GM12873 (cell line): ENCODE measurements around the gene TMEM132D.

Source experiments
- CTCF ChIP-seq: IDR thresholded peaks from 2 replicates; pipeline ENCODE4 v1.5.1; 2012; ENCODE audit warnings: low read depth, mild to moderate bottlenecking, moderate library complexity, low read length, control low read depth; ENCODE audit not compliant: insufficient read depth; ENCODE audit errors: missing control alignments

TMEM132D gene

DNA sequence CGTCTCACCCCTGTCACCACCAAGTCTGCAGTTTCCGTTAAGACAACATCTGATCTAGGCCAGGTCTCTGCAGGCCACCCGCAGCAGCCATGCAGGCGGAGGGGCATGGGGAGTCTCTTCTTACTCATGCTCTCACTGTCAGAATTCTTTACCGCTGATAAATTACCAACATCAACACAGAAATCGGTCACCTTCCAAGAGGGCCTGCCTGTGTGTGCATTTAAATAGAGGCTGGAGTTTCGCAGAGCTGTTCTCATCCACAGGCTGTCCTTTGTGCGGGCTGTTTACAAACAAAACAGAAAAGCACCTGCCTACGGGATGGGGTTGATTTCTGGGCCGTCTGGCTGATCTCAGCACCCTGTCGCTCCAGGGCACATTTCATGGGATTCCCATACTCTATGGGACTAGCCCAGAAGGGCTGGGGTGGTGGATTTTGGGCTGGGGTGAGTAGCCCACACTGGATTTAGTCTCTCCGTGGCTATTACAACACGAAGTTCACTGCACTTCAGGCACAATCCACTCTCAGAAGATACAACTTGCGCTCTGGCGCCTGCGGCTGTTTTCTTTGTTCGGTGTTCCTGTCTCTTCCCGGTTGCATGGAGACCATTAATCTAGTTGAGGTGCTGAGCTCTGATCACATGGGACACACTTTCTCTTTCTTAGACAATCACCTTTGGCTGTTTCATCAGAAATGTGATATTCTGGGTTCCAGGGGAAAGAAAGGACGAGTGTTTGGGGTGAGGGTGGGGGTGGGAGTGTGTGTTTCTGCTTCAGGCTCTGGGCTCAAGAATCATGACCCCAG lies 719.5 kb downstream of the TMEM132D start:
- no peak for TF ChIP-seq CTCF

DNA sequence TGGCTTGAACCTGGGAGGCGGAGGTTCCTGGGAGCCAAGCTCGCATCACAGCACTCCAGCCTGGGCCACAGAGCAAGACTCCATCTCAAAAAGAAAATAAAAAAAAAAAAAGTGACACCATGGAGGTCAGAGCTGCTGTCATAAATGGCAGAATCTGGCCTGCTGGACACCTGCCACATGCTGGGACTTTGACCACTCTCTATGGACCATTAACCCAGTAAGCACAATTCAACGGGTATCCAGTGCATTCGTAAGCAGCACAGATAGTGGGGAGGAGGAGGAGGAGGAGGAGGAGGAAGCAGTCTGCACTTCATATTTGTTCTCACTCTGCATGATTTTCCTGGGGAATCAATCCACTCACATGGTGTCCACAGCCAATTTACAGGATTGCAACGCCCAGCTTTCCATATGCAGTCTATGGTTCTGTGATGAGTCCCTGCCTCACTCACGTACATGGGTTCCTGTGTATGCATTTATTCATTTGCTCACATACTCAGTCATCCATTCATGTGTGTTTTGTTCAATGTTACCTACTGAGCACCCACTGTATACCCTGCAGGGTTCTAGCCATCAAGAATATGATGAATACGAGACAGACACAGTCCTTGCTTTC lies 723.8 kb downstream of the TMEM132D start:
- no peak for TF ChIP-seq CTCF

DNA sequence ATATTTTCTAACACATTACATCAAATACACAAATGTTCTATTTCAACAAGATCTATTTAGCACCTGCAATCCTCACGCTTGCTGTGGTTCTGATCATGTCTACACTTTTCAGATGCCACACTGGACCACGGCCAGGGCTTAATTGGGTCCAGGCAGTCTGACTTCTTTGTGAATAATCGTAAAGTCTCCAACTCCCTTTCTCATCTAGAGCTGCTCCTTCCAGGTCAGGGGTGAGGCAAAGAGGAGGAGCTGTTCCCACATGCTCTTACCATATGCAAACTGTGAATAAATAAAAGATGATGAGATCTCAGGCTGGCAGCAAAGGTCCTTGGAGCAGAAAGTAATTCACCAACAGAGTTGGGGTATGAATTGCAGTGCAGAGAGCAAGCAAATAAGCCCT lies 733.9 kb downstream of the TMEM132D start:
- TF ChIP-seq CTCF, result no peak

- TF ChIP-seq CTCF, result no peak
Measured at GRCh38 chr12:129163861-129164260, 740.0 kb downstream of the TMEM132D start.

- TF ChIP-seq CTCF, result no peak
Measured at GRCh38 chr12:129163461-129163860, 740.4 kb downstream of the TMEM132D start.

- TF ChIP-seq CTCF, result no peak
Measured at GRCh38 chr12:129162805-129163204, 741.0 kb downstream of the TMEM132D start.

DNA sequence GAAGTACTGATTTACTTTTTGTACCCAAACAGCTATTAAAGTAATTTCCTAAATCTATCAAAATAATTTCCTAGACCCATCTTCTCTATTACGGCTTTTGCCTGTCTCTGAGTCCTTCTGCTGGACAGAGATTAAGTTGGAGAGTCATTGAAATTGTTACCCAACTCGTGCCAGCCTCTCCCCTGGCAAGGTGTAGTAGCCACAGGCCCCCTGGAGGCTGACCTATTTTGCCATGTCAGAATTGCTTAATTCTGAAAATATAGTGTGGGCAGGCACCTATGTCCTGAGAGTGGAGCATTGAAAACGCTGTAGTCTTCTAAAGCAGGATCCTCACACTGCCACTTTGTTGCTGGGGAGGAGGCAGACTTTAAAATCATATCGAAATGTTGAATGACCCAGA lies 742.3 kb downstream of the TMEM132D start:
- TF ChIP-seq CTCF, result no peak
